T follicular helper cell (primary cell): Measurements from ENCODE around the gene TMEM107.
A peak's percentile ranks its signal among the peaks of the same experiment; 100 is the strongest.
"Not testable (repeated sequence)": the region's sequence is repeated elsewhere in the genome, so short reads cannot be mapped to it uniquely, and the experiment has no call there.

Experiments used
- DNase-seq: peaks from one replicate; pipeline ENCODE4 v3.0.0-alpha.2; 2020; ENCODE audit warnings: low read depth
- total RNA-seq, 2 experiments: gene quantifications; one replicate each; lab custom pipeline; 2026; lab: John Stamatoyannopoulos, UW

The TMEM107 gene
- 3.6 to 14.8 reads per million in 2 experiments for total RNA-seq

GRCh38 chr17:8176197-8176940 lies at the start of gene TMEM107:
Gene TMEM107, minus strand, starts transcription at chr17:8176380. Its CDS starts 94 bp downstream, at chr17:8176286.
- peak; percentile 85 for DNase-seq

- DNase-seq: no peak
Measured at GRCh38 chr17:8224891-8225812, 49.0 kb upstream of the TMEM107 start.

GRCh38 chr17:8223356-8224126 lies 47.4 kb upstream of the TMEM107 start:
- peak; percentile 15 for DNase-seq

DNA sequence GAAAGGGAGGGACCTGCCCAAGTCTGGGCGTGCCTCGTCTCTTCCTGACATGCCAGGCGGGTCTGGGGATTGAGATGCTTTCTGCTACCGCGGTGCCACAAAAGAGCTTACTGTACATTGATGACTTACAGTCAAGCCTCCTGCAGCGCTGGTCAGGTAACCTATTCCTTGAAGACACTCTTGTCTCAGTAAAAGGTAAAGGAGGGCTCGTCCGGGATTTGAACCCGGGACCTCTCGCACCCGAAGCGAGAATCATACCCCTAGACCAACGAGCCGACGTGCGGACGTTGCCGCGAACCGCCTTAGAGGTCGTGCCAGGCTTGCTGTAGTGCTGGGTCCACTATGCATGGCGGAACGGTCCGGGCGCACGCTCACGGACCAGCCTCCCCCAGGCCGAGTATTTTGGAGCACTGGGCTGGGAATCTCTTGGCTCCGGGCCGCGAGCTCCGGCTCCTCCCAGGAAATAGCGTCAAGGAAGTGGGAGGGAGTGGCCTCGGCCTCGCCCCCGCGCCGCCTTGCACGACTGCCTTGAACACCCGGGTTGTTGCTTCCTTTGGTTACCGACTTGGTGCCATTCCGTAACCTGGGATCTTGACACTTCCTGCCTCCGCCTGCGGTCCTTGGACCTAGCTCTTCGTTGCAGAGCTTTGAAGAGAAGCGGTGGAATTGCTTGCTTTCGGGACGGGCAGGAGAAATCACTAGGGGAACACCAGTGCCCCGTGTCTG lies 46.6 kb upstream of the TMEM107 start:
- peak; percentile 80 for DNase-seq

DNA sequence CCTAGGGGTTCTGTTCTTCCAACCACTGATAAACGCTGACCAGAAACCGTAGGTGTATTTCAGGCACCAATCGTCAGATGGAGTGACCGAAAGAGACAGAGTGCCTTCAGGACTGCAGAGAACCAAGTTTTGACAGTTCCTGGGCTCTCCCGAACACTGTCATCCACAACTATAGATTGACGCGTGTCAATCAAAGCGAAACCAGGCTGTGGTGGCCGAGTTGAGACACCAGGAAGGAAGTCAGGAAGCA lies 46.1 kb upstream of the TMEM107 start:
- DNase-seq: no peak

- DNase-seq: peak; percentile 83
Measured at GRCh38 chr17:8221663-8222379, 45.6 kb upstream of the TMEM107 start.

- peak; percentile 78 for DNase-seq
Measured at GRCh38 chr17:8220783-8221662, 44.8 kb upstream of the TMEM107 start.

GRCh38 chr17:8214000-8214399 lies 37.8 kb upstream of the TMEM107 start:
- DNase-seq: not testable (repeated sequence)

DNA sequence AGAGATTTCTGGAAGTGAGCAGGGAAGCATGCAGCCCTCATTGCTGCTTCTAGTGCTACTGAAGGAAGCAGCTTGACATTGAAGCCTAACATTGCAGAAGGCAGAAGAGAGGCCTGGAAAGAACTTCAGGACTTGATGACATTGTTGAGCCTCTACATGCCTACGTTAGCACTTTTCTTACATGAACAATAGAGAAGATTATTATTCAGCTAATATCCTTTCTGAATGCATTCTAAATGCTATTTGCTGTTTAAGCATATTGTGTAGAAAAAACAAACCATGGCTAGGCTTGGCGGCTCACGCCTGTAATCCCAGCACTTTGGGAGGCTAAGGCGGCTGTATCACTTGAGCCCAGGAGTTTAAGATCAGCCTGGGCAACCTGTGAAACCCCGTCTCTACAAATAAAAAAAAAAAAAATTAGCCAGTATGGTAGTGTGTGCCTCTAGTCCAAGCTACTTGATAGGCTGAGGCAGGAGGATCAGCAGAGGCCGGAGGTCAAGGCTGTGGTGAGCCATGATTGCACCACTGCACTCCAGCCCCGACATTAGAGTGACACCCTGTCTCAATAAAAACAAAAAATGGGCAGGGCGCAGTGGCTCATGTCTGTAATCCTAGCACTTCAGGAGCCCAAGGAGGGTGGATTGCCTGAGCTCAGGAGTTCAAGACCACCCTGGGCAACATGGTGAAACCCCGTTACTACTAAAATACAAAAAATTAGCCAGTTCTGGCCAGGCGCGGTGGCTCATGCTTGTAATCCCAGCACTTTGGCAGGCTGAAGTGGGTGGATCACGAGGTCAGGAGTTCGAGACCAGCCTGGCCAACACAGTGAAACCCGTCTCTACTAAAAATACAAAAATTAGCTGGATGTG lies 36.4 kb upstream of the TMEM107 start:
- DNase-seq: no peak

DNA sequence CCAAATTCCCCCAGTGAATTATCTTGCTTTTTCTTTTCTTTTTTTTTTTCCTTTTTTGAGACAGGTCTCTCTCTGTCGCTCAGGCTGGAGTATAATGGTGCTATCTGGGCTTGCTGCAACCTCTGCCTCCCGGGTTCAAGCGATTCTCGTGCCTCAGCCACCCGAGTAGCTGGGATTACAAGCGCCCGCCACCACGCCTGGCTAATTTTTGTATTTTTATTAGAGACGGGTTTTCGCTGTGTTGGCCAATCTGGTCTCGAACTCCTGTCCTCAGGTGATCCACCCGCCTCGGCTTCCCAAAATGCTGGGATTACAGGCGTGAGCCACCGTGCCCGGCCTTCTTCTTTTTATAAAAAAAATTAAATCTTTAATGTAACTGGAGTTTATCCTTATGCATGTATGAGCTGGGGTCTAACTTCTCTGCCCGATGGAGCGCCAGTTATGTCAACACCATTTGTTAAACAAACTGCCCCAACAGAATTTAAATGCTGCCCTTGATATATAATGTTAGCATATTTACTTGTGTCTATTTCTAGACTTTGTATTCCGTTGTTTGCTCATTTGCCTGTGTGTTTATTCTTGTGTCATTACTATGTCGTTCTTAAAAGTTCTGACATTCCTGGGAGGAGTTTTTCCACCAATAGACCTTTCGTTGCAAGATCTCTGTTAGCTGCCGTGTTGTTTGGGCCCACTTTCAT lies 34.7 kb upstream of the TMEM107 start:
- DNase-seq: no peak

DNA sequence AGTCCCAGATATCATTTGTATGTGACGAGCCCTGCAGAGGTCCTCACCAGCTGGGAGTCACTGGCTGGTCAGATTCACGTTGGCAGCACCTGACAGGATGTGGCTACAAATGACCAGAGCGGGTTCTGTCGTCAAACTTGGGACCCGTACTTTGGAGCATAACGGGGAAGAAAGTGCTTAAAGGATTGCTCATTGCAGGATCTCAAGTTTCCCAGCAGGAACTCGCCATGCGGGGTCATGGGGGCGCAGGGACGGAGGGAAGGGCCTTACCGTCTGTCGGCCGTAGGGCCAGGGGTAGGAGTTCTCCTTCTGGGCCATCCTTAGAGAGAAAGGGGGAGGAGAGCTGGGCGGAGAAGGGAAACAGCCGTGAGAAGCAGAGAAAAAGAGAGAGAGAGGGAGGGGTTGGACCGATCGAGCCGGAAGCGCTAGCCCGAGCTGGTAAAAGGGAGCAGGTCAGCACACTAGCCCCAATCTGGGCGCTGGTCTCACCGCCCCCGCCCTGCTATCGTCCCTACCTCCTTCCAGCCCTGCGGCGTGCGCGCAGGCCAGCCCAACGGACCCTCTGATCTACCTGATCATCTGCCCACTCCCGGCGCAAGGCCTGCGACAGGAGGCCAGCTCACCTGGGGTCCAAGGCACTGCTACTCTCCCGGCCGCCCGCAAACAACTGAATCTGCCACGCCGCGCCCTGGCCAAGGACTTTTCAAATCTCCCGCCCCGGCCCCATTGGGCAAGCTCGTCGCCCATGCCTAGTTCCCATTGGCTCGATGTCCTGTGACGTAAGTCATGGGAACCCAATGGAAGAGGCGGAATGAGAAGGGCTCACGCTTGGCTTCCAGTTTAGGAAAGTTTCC lies 34.0 kb upstream of the TMEM107 start, which contains the start of gene AURKB:
AURKB (minus strand) TSS at position 669 of the 854 bp plus-strand sequence; CDS start at position 318, 351 bp downstream.
- peak; percentile 93 for DNase-seq

DNA sequence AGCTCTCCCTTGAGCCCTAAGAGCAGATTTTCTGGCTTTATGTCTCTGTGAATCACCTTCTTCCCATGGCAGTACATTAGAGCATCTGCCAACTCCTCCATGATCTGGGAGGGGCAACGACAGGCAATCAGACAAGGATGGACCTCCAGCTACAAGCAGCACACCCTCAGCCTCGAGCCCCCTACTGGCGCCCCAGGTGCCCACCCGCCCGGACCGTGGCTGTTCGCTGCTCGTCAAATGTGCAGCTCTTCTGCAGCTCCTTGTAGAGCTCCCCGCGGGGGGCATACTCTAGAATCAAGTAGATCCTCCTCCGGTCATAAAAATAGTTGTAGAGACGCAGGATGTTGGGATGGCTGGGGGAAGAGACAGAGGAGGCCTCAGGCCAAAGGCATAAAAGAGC lies 30.4 kb upstream of the TMEM107 start:
- DNase-seq: no peak

DNA sequence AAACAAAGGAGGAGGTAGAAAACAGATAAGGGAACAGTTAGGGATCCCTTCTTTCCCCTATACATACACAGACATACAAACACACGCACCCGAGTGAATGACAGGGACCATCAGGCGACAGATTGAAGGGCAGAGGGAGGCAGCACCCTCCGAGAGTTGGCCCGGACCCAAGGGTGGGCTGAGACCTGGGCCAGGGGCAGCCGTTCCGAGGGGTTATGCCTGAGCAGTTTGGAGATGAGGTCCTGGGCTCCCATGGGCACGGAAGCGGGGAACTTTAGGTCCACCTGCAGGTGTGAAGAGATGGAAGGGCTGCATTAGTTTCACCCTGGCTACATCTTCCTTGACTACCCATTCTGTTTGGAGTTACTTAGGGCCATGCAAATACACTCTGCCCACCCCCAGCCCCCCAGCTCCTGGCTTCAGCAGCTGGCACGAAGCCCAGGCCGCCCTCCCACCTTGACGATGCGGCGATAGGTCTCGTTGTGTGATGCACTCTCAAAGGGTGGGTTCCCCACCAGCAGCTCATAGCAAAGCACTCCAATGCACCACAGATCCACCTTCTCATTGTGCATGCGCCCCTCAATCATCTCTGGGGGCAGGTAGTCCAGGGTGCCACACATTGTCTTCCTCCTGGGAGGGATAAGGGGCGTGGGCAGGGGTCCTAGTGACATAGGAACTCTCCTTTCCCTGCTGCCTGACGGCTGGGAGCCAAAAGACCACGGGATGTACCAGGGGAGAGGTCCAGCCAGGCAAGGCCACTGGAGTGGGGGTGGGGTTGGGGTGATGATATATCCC lies 28.8 kb upstream of the TMEM107 start:
- DNase-seq: no peak

GRCh38 chr17:8192070-8192815 lies 16.1 kb upstream of the TMEM107 start:
- no peak for DNase-seq

DNA sequence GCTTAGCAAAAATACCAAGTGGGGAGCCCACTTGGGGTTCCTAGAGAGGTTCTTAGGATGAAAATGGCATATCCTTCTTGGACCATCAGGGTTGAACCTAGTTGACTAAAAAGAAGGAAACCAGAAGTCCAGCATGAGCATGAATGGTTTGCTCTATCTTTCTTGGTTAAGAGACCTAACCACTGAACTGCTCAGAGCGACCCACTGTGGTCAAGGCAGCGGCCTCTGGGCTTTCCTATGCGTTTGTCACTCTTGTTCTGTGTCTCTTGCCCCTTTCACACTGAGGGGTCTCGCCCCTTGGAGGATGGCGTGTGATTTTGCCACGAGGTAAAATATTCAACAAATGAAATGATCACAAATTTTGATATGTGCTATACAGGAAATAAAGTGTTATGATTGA lies 14.3 kb upstream of the TMEM107 start:
- no peak for DNase-seq
